HepG2 (cell line): ENCODE measurements around the gene PFN1. TPM values are rescaled to one million over a fixed set of nuclear protein-coding genes. Genes with fewer than 3 reads are reported as not detected.

ENCODE experiments used
- ARID3A ChIP-seq: IDR thresholded peaks from 2 replicates; pipeline ENCODE4 v1.6.1; 2012; ENCODE audit warnings: low read depth, low read length, improper control_type of control experiment
- ELF3 ChIP-seq: IDR thresholded peaks from 2 replicates; pipeline ENCODE4 v1.6.1; 2016; ENCODE audit warnings: missing genetic modification reagents, missing compliant biosample characterization
- HIVEP1 ChIP-seq: sonication (generic); formaldehyde crosslinking; IDR thresholded peaks from 2 replicates; pipeline ENCODE4 v1.4.0; 2020; ENCODE audit warnings: mild to moderate bottlenecking, missing genetic modification reagents
- HOXA5 ChIP-seq: sonication (generic); formaldehyde crosslinking; IDR thresholded peaks from 2 replicates; pipeline ENCODE4 v1.4.0; 2020; ENCODE audit warnings: missing genetic modification reagents
- IKZF5 ChIP-seq: IDR thresholded peaks from 2 replicates; pipeline ENCODE4 v1.6.1; 2018; ENCODE audit warnings: missing genetic modification reagents, mild to moderate bottlenecking, missing compliant biosample characterization
- PTBP1 ChIP-seq: fragments of 200-400 bp; formaldehyde crosslinking; IDR thresholded peaks from 2 replicates; pipeline ENCODE4 v1.6.1; 2018; ENCODE audit warnings: low read length, low read depth; ENCODE audit not compliant: poor library complexity, severe bottlenecking
- TAF15 ChIP-seq: fragments of 200-400 bp; formaldehyde crosslinking; IDR thresholded peaks from one replicate; pipeline ENCODE4 v1.6.1; 2018; ENCODE audit warnings: mild to moderate bottlenecking, low read depth, low read length; ENCODE audit not compliant: poor library complexity, severe bottlenecking
- THAP9 ChIP-seq: sonication (generic); formaldehyde crosslinking; IDR thresholded peaks from 2 replicates; pipeline ENCODE4; 2020; ENCODE audit warnings: missing genetic modification reagents, mild to moderate bottlenecking, borderline replicate concordance
- UBTF ChIP-seq: sonication (generic); formaldehyde crosslinking; IDR thresholded peaks from 2 replicates; pipeline ENCODE4 v1.4.0; 2020; ENCODE audit warnings: mild to moderate bottlenecking, missing genetic modification reagents
- ZFY ChIP-seq: sonication (generic); formaldehyde crosslinking; IDR thresholded peaks from 2 replicates; pipeline ENCODE4 v1.4.0; 2020; ENCODE audit warnings: missing genetic modification reagents
- ZNF274 ChIP-seq: sonication (generic); formaldehyde crosslinking; IDR thresholded peaks from 2 replicates; pipeline ENCODE4 v1.5.1; 2020; ENCODE audit warnings: mild to moderate bottlenecking, missing genetic modification reagents
- ZNF33A ChIP-seq: sonication (generic); formaldehyde crosslinking; IDR thresholded peaks from 2 replicates; pipeline ENCODE4 v1.5.1; 2020; ENCODE audit warnings: missing genetic modification reagents, mild to moderate bottlenecking, moderate library complexity, borderline replicate concordance
- ZNF543 ChIP-seq: sonication (generic); formaldehyde crosslinking; IDR thresholded peaks from 2 replicates; pipeline ENCODE4 v1.4.0; 2020; ENCODE audit warnings: mild to moderate bottlenecking, missing genetic modification reagents
- ZNF777 ChIP-seq: sonication (generic); formaldehyde crosslinking; IDR thresholded peaks from 2 replicates; pipeline ENCODE4 v1.4.0; 2020; ENCODE audit warnings: missing genetic modification reagents
- polyA plus RNA-seq, 8 experiments: library from polyadenylated mRNA; depleted of rRNA in 3 of 8; stranded (reverse) in 7 of 8; unstranded in 1 of 8; fragments of >200 nt; fragmentation: Illumina TruSeq in 4 of 8; extraction: Trizol in 4 of 8; gene quantifications; 2 replicates each; pipeline versions ENCODE4 v1.2.1 to v1.2.3, GENCODE V29; 2011 to 2016; ENCODE audit warnings: low read depth in 4 of 8, missing spikeins in 1 of 8, mixed read lengths in 1 of 8; ENCODE audit not compliant: insufficient read depth in 1 of 8
- total RNA-seq, 5 experiments: library from RNA; depleted of rRNA; stranded (reverse); fragments of >200 nt; fragmentation: Illumina TruSeq; extraction: Trizol; gene quantifications; 2 replicates each; pipeline ENCODE4 v1.2.3, GENCODE V29; 2016; ENCODE audit warnings: low read depth in 1 of 5

The PFN1 gene
- total and polyA plus RNA-seq, 2 of the 13 experiments (the other 11 are each of a cell fraction or from before 2014, with no cell fraction given), result 494 to 613 TPM

- TF ChIP-seq THAP9 (CRISPR knock-in tag), result peak; percentile 46; the same call in 1 of the 2 replicates
- TF ChIP-seq UBTF (CRISPR knock-in tag), result peak; percentile 83
- TF ChIP-seq HIVEP1 (CRISPR knock-in tag), result peak; percentile 57; the same call in 1 of the 2 replicates
- TF ChIP-seq ZNF274, result peak; percentile 83
- peak; percentile 46 for TF ChIP-seq HOXA5 (CRISPR knock-in tag)
- no peak for TF ChIP-seq PTBP1
- no peak for TF ChIP-seq ARID3A
- peak; percentile 88 for TF ChIP-seq ZFY
- TF ChIP-seq ZNF543, result no peak
- TF ChIP-seq ZNF33A, result no peak
- no peak; the same call in 1 of the 2 replicates for TF ChIP-seq IKZF5 (CRISPR knock-in tag)
- TF ChIP-seq TAF15, result no peak
- TF ChIP-seq ZNF777 (CRISPR knock-in tag), result peak; percentile 85
- TF ChIP-seq ELF3 (CRISPR knock-in tag), result peak; percentile 32; the same call in 1 of the 2 replicates
These were observed 49.1 kb upstream of the PFN1 start, which contains the start of the genes INCA1 and KIF1C (continued) for GRCh38 chr17:4997302-4998026.
